Smooth muscle cell (in vitro differentiated cells): ENCODE data around the gene KIFC1. TPM values are rescaled to one million over a fixed set of nuclear protein-coding genes. Genes with fewer than 3 reads are reported as not detected.

Source experiments
- DNase-seq: peaks from one replicate; lab custom pipeline; 2025; ENCODE audit not compliant: unreplicated experiment; lab: John Stamatoyannopoulos, UW
- H2AFZ ChIP-seq: fragments of 200-600 bp; sonication (generic); 2 replicates; pipeline ENCODE4 v1.6.0; 2016; ENCODE audit warnings: antibody characterized with exemption, low read depth, mild to moderate bottlenecking
- H3F3A ChIP-seq: fragments of 200-600 bp; sonication (generic); 2 replicates; pipeline ENCODE4 v1.6.0; 2017; ENCODE audit warnings: antibody characterized with exemption, low read depth
- H3K27ac ChIP-seq: fragments of 200-600 bp; sonication (generic); 2 replicates; pipeline ENCODE4 v1.5.1; 2016; ENCODE audit warnings: low read depth, mild to moderate bottlenecking
- H3K27me3 ChIP-seq: fragments of 200-600 bp; sonication (generic); 2 replicates; pipeline ENCODE4 v1.6.1; 2016; ENCODE audit warnings: low read depth, mild to moderate bottlenecking
- H3K36me3 ChIP-seq: fragments of 200-600 bp; sonication (generic); 2 replicates; pipeline ENCODE4 v1.5.1; 2016; ENCODE audit warnings: low read depth
- H3K4me1 ChIP-seq: fragments of 200-600 bp; sonication (generic); 2 replicates; pipeline ENCODE4 v1.5.1; 2016; ENCODE audit warnings: low read depth
- H3K4me2 ChIP-seq: fragments of 200-600 bp; sonication (generic); 2 replicates; pipeline ENCODE4 v1.6.0; 2016; ENCODE audit warnings: mild to moderate bottlenecking
- H3K4me3 ChIP-seq: fragments of 200-600 bp; sonication (generic); 2 replicates; pipeline ENCODE4 v1.5.1; 2016; ENCODE audit warnings: mild to moderate bottlenecking
- H3K79me2 ChIP-seq: fragments of 200-600 bp; sonication (generic); 2 replicates; pipeline ENCODE4 v1.6.0; 2016; ENCODE audit warnings: low read depth, mild to moderate bottlenecking
- H3K9ac ChIP-seq: fragments of 200-600 bp; sonication (generic); 2 replicates; pipeline ENCODE4 v1.6.0; 2016; ENCODE audit warnings: low read depth
- H3K9me3 ChIP-seq: fragments of 200-600 bp; sonication (generic); replicated peaks from 2 replicates; pipeline ENCODE4 v1.5.1; 2016; ENCODE audit warnings: low read depth
- H4K20me1 ChIP-seq: fragments of 200-600 bp; sonication (generic); 2 replicates; pipeline ENCODE4 v1.6.0; 2016; ENCODE audit warnings: low read depth
- CTCF ChIP-seq: fragments of 200-600 bp; sonication (generic); IDR thresholded peaks from 2 replicates; pipeline ENCODE4 v1.5.1; 2017; ENCODE audit warnings: borderline replicate concordance, mild to moderate bottlenecking, antibody characterized with exemption; ENCODE audit not compliant: insufficient read depth, poor library complexity, severe bottlenecking
- WGBS: methylation state at CpG from one replicate; pipeline ENCODE4 v1.1.7; 2016; ENCODE audit warnings: low lambda C conversion rate; 5-methylcytosine and 5-hydroxymethylcytosine counted together
- polyA plus RNA-seq: library from polyadenylated mRNA; unstranded; fragments of >200 nt; fragmentation: Nextera tagmentation; extraction: Ambion mirVana; gene quantifications from 2 replicates; pipeline ENCODE4 v1.2.1, GENCODE V29; 2016
- total RNA-seq: library from RNA; depleted of rRNA; stranded (reverse); fragments of >200 nt; gene quantifications from 2 replicates; pipeline ENCODE4 v1.2.3, GENCODE V29; 2014

The KIFC1 gene
- total and polyA plus RNA-seq, 2 experiments from 2014 or later = 8.8 to 12.0 TPM

GRCh38 chr6:33430991-33431879 lies 39.6 kb downstream of the KIFC1 start:
- Histone ChIP-seq H3K9ac (no peak overlapping the region), H3F3A (peaks cover 3% of the 10 kb centered on the region), H3K9me3 (no peaks in the 10 kb centered on the region), H3K4me3 (no peak overlapping the region), H4K20me1 (peaks cover 70% of the 10 kb centered on the region), H3K27me3 (no peaks in the 10 kb centered on the region), H3K79me2 (peaks cover 32% of the 10 kb centered on the region), H3K27ac (no peak overlapping the region), H3K4me1 (peaks cover 29% of the 10 kb centered on the region), H3K4me2 (no peak overlapping the region), H2AFZ (no peak overlapping the region), H3K36me3 (no peaks in the 10 kb centered on the region)
- no peak for TF ChIP-seq CTCF
- 13% methylated on average over 11 of the region's 12 CpGs for whole genome bisulfite sequencing
- DNase-seq = no peak

- peaks cover 69% of the 10 kb centered on the region for H4K20me1 ChIP-seq
- H3K27ac ChIP-seq = no peak overlapping the region
- no peaks in the 10 kb centered on the region for H3K27me3 ChIP-seq
- no peak overlapping the region for H2AFZ ChIP-seq
- no peak for TF ChIP-seq CTCF
- peaks cover 26% of the 10 kb centered on the region for H3K4me1 ChIP-seq
- 71% methylated on average over 11 of the region's 12 CpGs for WGBS
- no peak overlapping the region for H3K4me2 ChIP-seq
- no peak overlapping the region for H3K9ac ChIP-seq
- H3K36me3 ChIP-seq = peaks cover 5% of the 10 kb centered on the region
- peaks cover 1% of the 10 kb centered on the region for H3F3A ChIP-seq
- H3K9me3 ChIP-seq = no peaks in the 10 kb centered on the region
- DNase-seq = no peak
- H3K79me2 ChIP-seq = peaks cover 32% of the 10 kb centered on the region
- no peak overlapping the region for H3K4me3 ChIP-seq
Observed at GRCh38 chr6:33431880-33432541, 40.4 kb downstream of the KIFC1 start.

GRCh38 chr6:33432546-33432945 lies 40.9 kb downstream of the KIFC1 start:
- Histone ChIP-seq H3F3A (no peaks in the 10 kb centered on the region), H3K9ac (no peak overlapping the region), H3K9me3 (no peaks in the 10 kb centered on the region), H2AFZ (no peak overlapping the region), H3K4me2 (no peak overlapping the region), H3K4me1 (peaks cover 22% of the 10 kb centered on the region), H3K27ac (no peak overlapping the region), H3K36me3 (peaks cover 5% of the 10 kb centered on the region), H3K4me3 (no peak overlapping the region), H3K27me3 (no peaks in the 10 kb centered on the region), H4K20me1 (peaks cover 64% of the 10 kb centered on the region), H3K79me2 (peaks cover 27% of the 10 kb centered on the region)
- no peak for TF ChIP-seq CTCF
- no peak for DNase-seq
- 61% methylated on average over 10 of the region's 10 CpGs for WGBS
